Lung microvascular endothelial cell (primary cell): ENCODE measurements around the gene KRTAP5-9. TPM values are rescaled to one million over a fixed set of nuclear protein-coding genes. Genes with fewer than 3 reads are reported as not detected.
"Not testable (repeated sequence)": the region's sequence is repeated elsewhere in the genome, so short reads cannot be mapped to it uniquely, and the experiment has no call there.

Experiments used
- DNase-seq, 2 donors: peaks; one replicate each; pipeline versions ENCODE4 v3.0.0 to v3.0.0-alpha.2; 2010; ENCODE audit warnings: low read depth in 2 of 2
- total RNA-seq: library from RNA; depleted of rRNA; stranded (reverse); fragments of >200 nt; gene quantifications from 2 replicates; pipeline ENCODE4 v1.2.1, GENCODE V29; 2014

Gene KRTAP5-9
- total RNA-seq, 1 donor from 2014 or later: not detected

- DNase-seq: not testable (repeated sequence)
Measured at GRCh38 chr11:71582969-71583368, 34.7 kb downstream of the KRTAP5-9 start.

GRCh38 chr11:71585673-71586072, 37.5 kb downstream of the KRTAP5-9 start:
- not testable (repeated sequence) for DNase-seq

GRCh38 chr11:71588314-71588713, 40.1 kb downstream of the KRTAP5-9 start:
- not testable (repeated sequence) for DNase-seq

GRCh38 chr11:71588822-71589545, 40.8 kb downstream of the KRTAP5-9 start:
- DNase-seq: not testable (repeated sequence)

GRCh38 chr11:71589546-71589920, 41.3 kb downstream of the KRTAP5-9 start:
- DNase-seq: not testable (repeated sequence)

Other genes starting within 250 kb of the KRTAP5-9 start
- 38.3 and 38.6 TPM in 2 replicates for gene DHCR7, start 100.0 kb upstream of the KRTAP5-9 start, total RNA-seq
- 67.9 and 69.7 TPM in 2 replicates for gene NADSYN1, start 95.2 kb upstream of the KRTAP5-9 start, total RNA-seq
- gene KRTAP5-7, start 21.2 kb upstream of the KRTAP5-9 start, total RNA-seq: not detected in 2 replicates
- not detected in 2 replicates for gene KRTAP5-8, start 10.4 kb upstream of the KRTAP5-9 start, total RNA-seq
- under 0.01 TPM in 1 of 2 replicates, not detected in the other for gene KRTAP5-10, start 17.1 kb downstream of the KRTAP5-9 start, total RNA-seq
- not detected in 2 replicates for gene KRTAP5-11, start 34.5 kb downstream of the KRTAP5-9 start, total RNA-seq